Central memory CD4-positive, alpha-beta T cell (primary cell): Measurements from ENCODE around the gene OR5H1.
"Not testable (repeated sequence)": the region's sequence is repeated elsewhere in the genome, so short reads cannot be mapped to it uniquely, and the experiment has no call there.

Experiments used
- DNase-seq: peaks from one replicate; pipeline ENCODE4 v3.0.0; 2022
- total RNA-seq, 3 experiments: gene quantifications; one replicate each; lab custom pipeline; 2026; lab: John Stamatoyannopoulos, UW

OR5H1 gene
- total RNA-seq, result 0 to 0.19 (median 0) reads per million in 3 experiments

DNA sequence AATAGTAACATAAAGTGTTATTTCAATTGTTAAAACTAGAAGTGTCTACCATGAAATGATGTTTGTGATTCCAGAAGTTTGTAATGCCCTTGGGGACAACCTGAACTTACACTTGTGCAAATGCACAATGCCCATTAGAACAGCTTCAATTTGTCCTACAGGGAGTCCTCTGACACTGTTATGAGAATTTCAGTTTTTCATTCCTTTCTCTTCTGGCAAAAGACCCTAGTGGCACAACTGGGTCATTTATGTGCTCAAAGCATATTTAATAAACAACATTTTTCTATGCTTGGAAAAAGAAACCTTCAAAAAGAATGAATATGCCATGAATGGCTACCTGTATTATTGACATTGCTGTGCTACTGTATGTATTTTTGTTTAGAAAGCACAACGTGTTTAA is at the start of gene OR5H1:
OR5H1 (plus strand) TSS at position 301 of the 400 bp plus-strand sequence. CDS start 1,977 bp downstream, outside the sequence.
- DNase-seq, result no peak

GRCh38 chr3:98086873-98087272 is 43.6 kb upstream of the OR5H1 start, which contains the start of gene OR5AC2:
TSS of gene OR5AC2 (plus strand) at chr3:98087173. CDS start at chr3:98087173, 0 bp downstream.
- DNase-seq, result no peak

GRCh38 chr3:98095882-98096281 is 34.6 kb upstream of the OR5H1 start:
- DNase-seq, result no peak

- DNase-seq, result no peak
These were observed 30.7 kb upstream of the OR5H1 start for GRCh38 chr3:98099848-98100247.

DNA sequence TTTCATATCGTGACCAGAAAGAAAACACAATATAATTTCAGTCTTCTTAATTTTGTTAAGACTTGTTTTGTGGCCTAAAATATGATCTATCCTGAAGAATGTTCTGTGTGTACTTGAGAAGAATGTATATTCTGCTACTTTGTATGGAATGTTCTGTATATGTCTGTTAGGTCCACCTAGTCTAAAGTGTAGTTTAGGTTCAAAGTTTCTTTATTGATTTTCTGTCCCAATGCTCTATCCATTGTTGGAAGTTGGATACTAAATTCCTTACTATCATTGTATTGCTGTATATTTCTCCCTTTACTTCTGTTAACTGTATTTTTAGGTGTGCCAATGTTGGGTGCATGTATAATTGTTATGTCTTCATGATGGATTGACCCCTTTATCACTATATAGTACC is 22.4 kb upstream of the OR5H1 start:
- DNase-seq, result no peak

DNA sequence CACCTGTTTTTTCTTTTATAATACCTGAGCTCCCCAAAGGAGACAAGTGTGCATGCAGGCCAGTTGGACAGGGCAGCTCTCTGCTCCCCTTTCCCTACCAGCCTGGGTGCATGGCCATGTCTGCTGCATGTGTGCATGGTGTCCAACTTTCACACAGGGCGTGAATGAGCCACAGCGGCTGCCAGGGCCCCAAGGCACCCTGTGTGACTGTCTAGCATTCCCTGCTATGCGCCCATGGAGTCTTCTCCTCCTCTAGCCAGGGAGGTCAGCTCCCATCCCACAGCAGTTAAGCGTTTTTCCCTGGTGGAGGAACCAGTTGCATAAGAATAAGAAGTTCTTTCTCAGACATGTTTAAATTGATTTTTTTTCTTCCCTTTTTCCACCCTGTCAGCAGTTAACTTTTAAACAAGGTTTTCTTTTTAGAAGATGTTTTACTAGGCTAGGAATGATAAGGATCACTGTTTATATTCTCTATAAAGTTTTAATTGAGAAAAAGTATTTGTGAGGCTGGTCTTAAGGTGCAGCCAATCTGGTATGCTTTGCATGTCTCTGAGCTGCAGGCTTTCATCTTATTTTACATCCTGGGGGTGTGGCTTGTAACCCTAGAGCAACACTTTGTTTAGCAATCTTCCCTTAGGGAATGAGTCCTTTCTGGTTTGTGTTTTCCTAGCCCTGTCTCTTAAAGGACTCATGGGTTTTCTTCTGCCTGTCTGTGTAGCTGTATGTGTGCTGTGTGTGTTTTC is 20.5 kb upstream of the OR5H1 start:
- no peak for DNase-seq

GRCh38 chr3:98110550-98110908 is 20.0 kb upstream of the OR5H1 start:
- no peak for DNase-seq

- DNase-seq, result no peak
These were observed 16.3 kb upstream of the OR5H1 start for GRCh38 chr3:98114264-98114663.

DNA sequence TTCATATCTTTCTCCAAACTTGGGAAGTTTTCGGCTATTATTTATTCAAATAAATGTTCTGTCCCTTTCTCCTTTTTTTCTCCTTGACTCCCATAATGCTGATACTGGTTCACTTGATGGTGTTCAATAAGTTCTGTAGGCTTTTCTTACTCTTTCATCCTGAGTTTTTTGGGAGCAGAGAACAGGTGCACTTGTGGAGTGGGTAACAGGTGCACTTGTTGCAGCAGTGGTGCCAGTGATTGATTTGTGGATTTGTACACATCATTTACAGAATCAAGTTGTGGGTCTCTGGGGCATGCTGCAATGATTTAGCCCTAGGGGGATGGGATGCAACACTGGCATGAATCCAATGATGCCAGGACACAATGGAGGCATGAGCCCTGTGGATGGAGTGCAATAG is 14.8 kb upstream of the OR5H1 start:
- no peak for DNase-seq

GRCh38 chr3:98136631-98137030 is 6.1 kb downstream of the OR5H1 start:
- DNase-seq, result no peak

DNA sequence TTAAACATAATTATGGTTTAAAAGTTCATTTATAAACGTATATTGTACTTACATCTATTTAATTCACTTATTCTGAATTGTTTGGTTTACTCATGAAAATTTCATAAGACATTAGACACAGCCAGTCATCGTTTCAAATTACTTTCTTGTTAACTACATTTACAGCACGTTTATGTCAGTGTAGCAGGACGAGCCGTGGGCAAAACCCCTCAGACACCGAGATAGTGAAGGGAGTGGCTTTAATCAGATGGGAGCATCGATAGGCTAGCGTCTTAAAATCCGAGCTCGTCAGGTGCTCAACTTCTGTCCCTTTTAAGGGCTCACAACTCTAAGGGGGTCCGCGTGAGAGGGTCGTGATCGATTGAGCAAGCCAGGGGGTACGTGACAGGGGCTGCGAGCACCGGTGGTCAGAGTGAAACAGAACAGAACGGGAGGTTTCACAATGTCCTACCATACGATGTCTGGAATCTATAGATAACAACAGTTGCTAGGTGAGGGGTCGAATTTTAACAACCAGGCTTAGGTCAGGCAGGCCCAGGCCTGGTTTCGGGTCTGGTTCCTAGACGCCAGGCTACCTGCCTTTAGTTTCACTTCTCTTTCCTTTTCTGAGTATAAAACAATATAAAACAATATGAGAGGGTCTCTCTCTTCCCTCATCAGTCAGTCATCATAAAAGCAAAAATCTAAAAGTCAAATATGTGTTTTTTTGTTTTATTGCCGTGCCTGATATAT is 7.5 kb downstream of the OR5H1 start:
- DNase-seq, result not testable (repeated sequence)

DNA sequence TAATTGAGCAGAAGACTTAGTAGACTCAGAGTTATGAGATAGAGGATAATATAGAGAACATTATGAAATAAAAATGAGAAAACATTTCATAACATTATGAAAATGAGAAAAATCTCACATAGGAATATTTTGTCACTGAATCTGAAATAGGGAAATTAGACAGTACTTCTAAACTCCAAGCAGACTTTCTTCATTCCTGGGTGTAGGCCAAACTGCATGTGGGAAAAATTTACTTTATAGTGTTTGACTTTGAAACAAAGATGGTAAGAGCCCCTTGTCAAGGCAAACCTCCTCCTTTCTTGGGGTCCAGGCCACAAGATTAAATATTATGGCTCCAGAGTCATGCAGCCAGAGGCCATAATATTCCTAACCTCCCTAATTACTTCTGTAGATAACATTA is 10.0 kb downstream of the OR5H1 start:
- no peak for DNase-seq

DNA sequence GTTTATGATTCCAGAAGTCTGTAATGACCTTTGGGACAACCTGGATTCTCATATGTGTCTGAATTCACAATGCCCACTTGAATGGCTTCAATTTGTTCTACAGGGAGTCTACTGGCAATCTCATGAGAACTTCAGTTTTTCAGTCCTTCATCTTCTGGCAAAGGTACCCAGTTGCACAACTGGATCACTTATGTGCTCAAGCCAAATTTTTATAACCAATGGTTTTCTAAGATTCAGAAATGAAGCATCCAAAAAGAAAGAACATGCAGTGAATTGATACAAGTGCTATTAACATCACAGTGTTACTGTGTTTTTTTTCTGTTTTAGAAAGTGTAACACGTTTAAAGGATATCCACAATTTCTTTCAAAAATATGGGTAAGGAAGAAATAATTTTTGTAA is 16.7 kb downstream of the OR5H1 start, which contains the start of gene OR5H14:
OR5H14 (plus strand) TSS at position 301 of the 400 bp plus-strand sequence. CDS start 1,907 bp downstream, outside the sequence.
- DNase-seq, result no peak

DNA sequence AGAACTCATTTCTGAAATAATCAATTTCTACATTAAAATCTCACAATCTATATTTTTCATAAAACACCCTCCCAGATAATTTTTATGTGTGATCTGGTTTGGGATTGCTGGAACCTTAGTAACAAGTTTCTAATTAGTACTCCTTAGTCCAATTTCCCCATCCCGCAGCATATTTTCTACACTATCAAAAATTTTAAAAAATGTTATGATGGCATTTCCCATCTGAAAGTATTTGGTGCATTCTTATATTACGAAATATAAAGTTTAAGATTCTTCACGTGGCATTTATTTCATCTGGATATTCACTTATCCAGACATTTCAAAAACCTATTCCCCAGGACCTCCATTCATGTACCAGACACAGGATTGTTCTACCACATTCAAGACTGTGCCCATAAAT is 18.2 kb downstream of the OR5H1 start:
- DNase-seq, result no peak

DNA sequence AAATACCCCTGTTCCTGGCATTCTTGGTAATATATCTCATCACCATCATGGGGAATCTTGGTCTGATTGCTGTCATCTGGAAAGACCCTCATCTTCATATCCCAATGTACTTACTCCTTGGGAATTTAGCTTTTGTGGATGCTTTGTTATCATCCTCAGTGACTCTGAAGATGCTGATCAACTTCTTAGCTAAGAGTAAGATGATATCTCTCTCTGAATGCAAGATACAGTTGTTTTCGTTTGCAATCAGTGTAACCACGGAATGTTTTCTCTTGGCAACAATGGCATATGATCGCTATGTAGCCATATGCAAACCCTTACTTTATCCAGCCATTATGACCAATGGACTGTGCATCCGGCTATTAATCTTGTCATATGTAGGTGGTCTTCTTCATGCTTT is 18.9 kb downstream of the OR5H1 start:
- DNase-seq, result not testable (repeated sequence)

GRCh38 chr3:98151241-98151640 is 20.7 kb downstream of the OR5H1 start:
- DNase-seq, result no peak

- no peak for DNase-seq
These were observed 35.9 kb downstream of the OR5H1 start, which contains the start of gene OR5H15 for GRCh38 chr3:98166396-98166795. TSS of gene OR5H15 (plus strand) at chr3:98166696. CDS start at chr3:98168700, 2,004 bp downstream.

GRCh38 chr3:98171071-98171470 is 40.5 kb downstream of the OR5H1 start:
- DNase-seq, result no peak

- DNase-seq, result no peak
These were observed 42.1 kb downstream of the OR5H1 start for GRCh38 chr3:98172621-98173020.

GRCh38 chr3:98180319-98180890 is 49.9 kb downstream of the OR5H1 start:
- DNase-seq, result no peak

GRCh38 chr3:98182196-98182595 is 51.7 kb downstream of the OR5H1 start:
- no peak for DNase-seq

DNA sequence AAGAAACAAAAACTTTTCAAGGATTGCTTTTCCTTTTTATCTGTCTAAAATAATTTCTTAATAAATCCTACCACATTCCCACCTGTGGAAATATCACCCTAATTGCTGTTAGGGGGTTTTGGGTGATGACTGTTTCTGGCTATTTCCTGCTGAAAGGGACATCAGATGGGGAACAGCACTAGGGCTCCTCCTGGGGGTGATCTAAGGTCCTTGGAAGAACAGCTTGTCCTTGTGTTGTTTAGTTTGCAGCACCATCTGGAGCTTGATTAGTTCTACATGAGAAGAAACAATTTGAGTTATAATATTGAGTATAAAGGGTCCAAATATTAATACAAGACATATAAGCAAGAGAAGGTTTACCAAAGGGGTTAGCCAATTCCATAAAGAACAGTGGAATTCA is 54.7 kb downstream of the OR5H1 start:
- no peak for DNase-seq
